Activated B cell treated with CpG ODN at 0.5 μM for 24 hours (primary cell): Measurements from ENCODE around the gene CTNNAL1. TPM values are rescaled to one million over a fixed set of nuclear protein-coding genes. Genes with fewer than 3 reads are reported as not detected.
A peak's percentile ranks its signal among the peaks of the same experiment; 100 is the strongest.

Experiments
- ATAC-seq: fragments of 200-7000 bp; cut with Tn5 transposase; one replicate; pipeline ENCODE4 v1.10.0; 2021; ENCODE audit warnings: low read depth, mild to moderate bottlenecking, moderate library complexity
- CTCF ChIA-PET: fragments of 350-600 bp; sonication (Branson Sonifier 250); formaldehyde crosslinking; loops from one replicate; lab custom pipeline; 2021; ENCODE audit warnings: antibody characterized with exemption; lab: Charles Lee
- POLR2A ChIA-PET: fragments of 350-600 bp; sonication (Branson Sonifier 250); formaldehyde crosslinking; loops from one replicate; lab custom pipeline; 2021; ENCODE audit warnings: antibody characterized with exemption; lab: Charles Lee
- DNase-seq: peaks from one replicate; pipeline ENCODE4 v3.0.0; 2022
- H3K27ac Mint-ChIP-seq: one replicate; pipeline ENCODE4 v1.8.0; 2020; ENCODE audit warnings: mixed read lengths
- H3K27me3 Mint-ChIP-seq: one replicate; pipeline ENCODE4 v1.8.0; 2021; ENCODE audit warnings: mixed read lengths
- H3K36me3 Mint-ChIP-seq: one replicate; pipeline ENCODE4 v1.8.0; 2021; ENCODE audit warnings: low read depth, mixed read lengths
- H3K4me1 Mint-ChIP-seq: one replicate; pipeline ENCODE4 v1.8.0; 2021; ENCODE audit warnings: mixed read lengths
- H3K4me3 Mint-ChIP-seq: one replicate; pipeline ENCODE4 v1.8.0; 2020; ENCODE audit warnings: mild to moderate bottlenecking, mixed read lengths
- H3K9me3 Mint-ChIP-seq: one replicate; pipeline ENCODE4 v1.8.0; 2020; ENCODE audit warnings: mixed read lengths
- CTCF ChIP-seq: fragments of 200-600 bp; IDR thresholded peaks from one replicate; pipeline ENCODE4 v1.8.0; 2022; ENCODE audit warnings: antibody characterized with exemption, mild to moderate bottlenecking
- intact Hi-C: fragments of 100-400 bp; cut with micrococcal nuclease; formaldehyde crosslinking; loops from one replicate; pipeline ENCODE4 v1.15.1; 2024
- total RNA-seq: library from RNA; stranded (reverse); gene quantifications from 2 replicates; pipeline ENCODE4 v1.2.3, GENCODE V29; 2022

The CTNNAL1 gene
- total RNA-seq, 1 donor from 2014 or later = 1.9 TPM

- no peak for TF ChIP-seq CTCF
- no peak overlapping the region for H3K27ac Mint-ChIP-seq
- no peaks in the 10 kb centered on the region for H3K9me3 Mint-ChIP-seq
- intact Hi-C loops = loop anchor here (5.0 to 10.0 kb wide), 5 partner anchors 310 to 1730 kb away; partner anchors contain the start of genes EPB41L4B, KLF4, RAD23B and TXN
- peaks cover 39% of the 10 kb centered on the region for H3K4me1 Mint-ChIP-seq
- ATAC-seq (no peak), DNase-seq (no peak)
- peaks cover 12% of the 10 kb centered on the region for H3K36me3 Mint-ChIP-seq
- no peak overlapping the region for H3K4me3 Mint-ChIP-seq
- POLR2A ChIA-PET = no interaction called here
- peaks cover 5% of the 10 kb centered on the region for H3K27me3 Mint-ChIP-seq
- CTCF ChIA-PET = no interaction called here
These were observed 1.4 kb upstream of the CTNNAL1 start for GRCh38 chr9:109014608-109015280.

- Mint-ChIP-seq H3K4me3 (peak overlapping the region; percentile 88), H3K27ac (peak overlapping the region; percentile 72), H3K27me3 (peaks cover 9% of the 10 kb centered on the region), H3K4me1 (peaks cover 39% of the 10 kb centered on the region), H3K9me3 (no peaks in the 10 kb centered on the region), H3K36me3 (peaks cover 4% of the 10 kb centered on the region)
- CTCF ChIA-PET = no interaction called here
- intact Hi-C loops = loop anchor here (1.0 to 10.0 kb wide), 6 partner anchors 80 to 1729 kb away; partner anchors contain the start of genes ABITRAM, ELP1, EPB41L4B and KLF4
- POLR2A ChIA-PET = no interaction called here
- ATAC-seq (no peak), DNase-seq (no peak)
- no peak for TF ChIP-seq CTCF
These were observed 644 bp upstream of the CTNNAL1 start for GRCh38 chr9:109013679-109014607.

GRCh38 chr9:109012009-109012875 lies 1.1 kb downstream of the CTNNAL1 start:
- Mint-ChIP-seq H3K27me3 (peaks cover 9% of the 10 kb centered on the region), H3K4me3 (peak overlapping the region; percentile 92), H3K36me3 (peaks cover 4% of the 10 kb centered on the region), H3K9me3 (no peaks in the 10 kb centered on the region), H3K4me1 (peaks cover 32% of the 10 kb centered on the region), H3K27ac (peak overlapping the region; percentile 66)
- ChIA-PET CTCF (no interaction called here), POLR2A (interaction anchor here (0.6 kb wide), 1 partner anchor 1728 kb away, joined by 3 read pairs; no protein-coding TSS in a partner anchor)
- peak; percentile 6 for ATAC-seq
- no peak for TF ChIP-seq CTCF
- intact Hi-C loops = loop anchor here (10.0 kb wide), 4 partner anchors 313 to 1727 kb away; partner anchors contain the start of genes EPB41L4B, KLF4, RAD23B and TXN
- peak; percentile 17 for DNase-seq

- H3K9me3 Mint-ChIP-seq = no peaks in the 10 kb centered on the region
- H3K4me3 Mint-ChIP-seq = peak overlapping the region; percentile 13
- peaks cover 28% of the 10 kb centered on the region for H3K4me1 Mint-ChIP-seq
- no peak for DNase-seq
- peaks cover 4% of the 10 kb centered on the region for H3K36me3 Mint-ChIP-seq
- ATAC-seq = no peak
- no peak overlapping the region for H3K27ac Mint-ChIP-seq
- no peak for TF ChIP-seq CTCF
- ChIA-PET POLR2A (no interaction called here), CTCF (no interaction called here)
- intact Hi-C loops = loop anchor here (10.0 kb wide), 4 partner anchors 314 to 1726 kb away; partner anchors contain the start of genes EPB41L4B, KLF4, RAD23B and TXN
- peaks cover 9% of the 10 kb centered on the region for H3K27me3 Mint-ChIP-seq
These were observed 2.0 kb downstream of the CTNNAL1 start for GRCh38 chr9:109011231-109011671.
